Measurements from ENCODE around the gene CDO1.
"Not testable (repeated sequence)": the region's sequence is repeated elsewhere in the genome, so short reads cannot be mapped to it uniquely, and the experiment has no call there.

Gene CDO1

GRCh38 chr5:115842089-115842935, 25.9 kb upstream of the CDO1 start:
- peak; percentile 51 for DNase-seq (ENCODE audit: insufficient read length, low spot score)
- no peak for FAIRE-seq

DNA sequence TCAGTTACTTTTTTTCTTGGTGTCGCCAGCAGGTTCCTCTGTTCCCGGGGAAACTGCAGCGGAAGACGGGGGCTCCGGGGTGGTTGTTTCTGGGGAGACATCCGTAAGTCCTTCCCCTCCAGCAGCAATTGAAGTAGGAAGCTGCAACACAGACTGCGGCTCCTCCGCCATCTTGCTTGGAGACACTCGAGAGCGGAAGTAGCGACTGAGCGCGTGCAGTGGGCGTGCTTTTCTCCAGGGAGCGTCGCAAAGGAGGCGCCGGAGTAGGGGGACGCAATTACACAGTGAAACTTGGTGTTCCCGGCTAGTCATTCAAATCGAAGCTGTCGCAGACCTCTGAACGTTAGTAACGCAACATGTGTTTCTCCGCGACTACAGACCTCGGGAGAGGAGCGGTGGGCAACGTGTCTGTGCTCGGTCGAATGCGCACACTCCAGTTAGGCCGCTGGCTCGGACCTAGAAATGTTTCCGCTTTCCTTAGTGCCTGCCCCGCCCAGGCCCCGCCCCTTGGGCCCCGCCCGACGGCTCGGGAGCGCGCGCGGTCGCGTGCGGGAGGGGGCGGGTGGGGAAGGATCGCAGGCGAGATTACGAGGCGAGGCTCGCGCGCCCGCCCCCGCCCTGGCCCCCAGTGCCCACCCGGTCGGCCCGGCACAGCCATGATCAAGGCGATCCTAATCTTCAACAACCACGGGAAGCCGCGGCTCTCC, 25.1 kb upstream of the CDO1 start, which contains the start of the genes AP3S1 and ATG12:
Gene AP3S1 (plus strand): TSS at position 554 of the 707 bp plus-strand sequence. CDS start 103 bp downstream, at position 657.
Gene ATG12 (minus strand): TSS at position 184 of the 707 bp plus-strand sequence. CDS start 13 bp downstream, at position 171.
- DNase-seq (ENCODE audit: insufficient read length, low spot score) (peak; percentile 65), FAIRE-seq (peak; percentile 83)
- peak; percentile 84 for TF ChIP-seq POLR2A (IDR thresholded peaks at IDR 0.05; ENCODE audit: low read depth, low read length)

More at GRCh38 chr5:115842089-115842935, 25.9 kb upstream of the CDO1 start:
- TF ChIP-seq POLR2A (IDR thresholded peaks at IDR 0.05; ENCODE audit: low read depth, low read length): no peak

DNA sequence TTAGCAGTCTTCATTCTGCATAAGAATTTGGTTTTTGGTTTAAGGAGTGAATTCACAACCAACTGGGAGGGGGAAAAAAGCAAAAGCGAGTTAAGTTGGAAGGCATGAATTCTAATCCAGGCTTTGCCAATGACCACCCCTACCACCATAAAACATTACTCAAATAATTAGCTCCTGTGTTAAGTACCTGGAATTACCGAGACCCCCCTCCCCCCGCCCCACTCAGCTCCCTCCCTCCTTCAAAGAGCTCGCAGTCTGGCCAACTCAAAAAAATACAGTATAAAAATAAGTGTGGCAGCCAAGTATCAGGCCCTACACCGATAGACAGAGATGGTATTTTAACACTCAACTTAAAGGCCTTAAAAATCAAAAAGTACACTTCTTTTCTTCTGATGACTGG, 24.4 kb upstream of the CDO1 start:
- TF ChIP-seq POLR2A (IDR thresholded peaks at IDR 0.05; ENCODE audit: low read depth, low read length): no peak
- FAIRE-seq (no peak), DNase-seq (ENCODE audit: insufficient read length, low spot score) (no peak)

DNA sequence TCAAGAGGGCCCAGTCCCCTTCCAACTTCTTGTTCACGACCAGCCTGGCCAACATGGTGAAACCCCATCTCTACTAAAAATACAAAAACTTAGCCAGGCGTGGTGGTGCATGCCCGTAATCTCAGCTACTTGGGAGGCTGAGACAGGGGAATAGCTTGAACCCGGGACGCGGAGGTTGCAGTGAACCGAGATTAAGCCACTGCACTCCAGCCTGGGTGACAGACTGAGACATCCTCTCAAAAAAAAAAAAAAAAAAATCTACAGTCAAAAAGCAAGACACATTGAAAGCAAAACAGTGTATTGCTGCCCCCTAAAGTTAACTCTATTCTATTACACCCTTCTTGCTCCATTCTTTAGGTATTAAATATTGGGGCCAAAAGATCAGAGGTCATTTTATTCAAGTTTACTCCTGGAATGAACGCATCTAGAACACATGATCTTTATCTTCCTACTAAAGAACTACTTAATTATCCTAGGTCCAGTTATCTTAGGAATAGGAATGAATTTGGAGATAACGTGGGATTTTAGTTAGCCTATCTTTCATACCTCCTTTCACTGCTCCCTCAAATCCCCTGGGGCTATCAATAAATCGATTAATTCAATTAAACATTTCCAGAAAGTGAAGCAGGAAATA, 22.5 kb upstream of the CDO1 start:
- no peak for DNase-seq (ENCODE audit: insufficient read length, low spot score)
- no peak for TF ChIP-seq POLR2A (IDR thresholded peaks at IDR 0.05; ENCODE audit: low read depth, low read length)
- no peak for FAIRE-seq

DNA sequence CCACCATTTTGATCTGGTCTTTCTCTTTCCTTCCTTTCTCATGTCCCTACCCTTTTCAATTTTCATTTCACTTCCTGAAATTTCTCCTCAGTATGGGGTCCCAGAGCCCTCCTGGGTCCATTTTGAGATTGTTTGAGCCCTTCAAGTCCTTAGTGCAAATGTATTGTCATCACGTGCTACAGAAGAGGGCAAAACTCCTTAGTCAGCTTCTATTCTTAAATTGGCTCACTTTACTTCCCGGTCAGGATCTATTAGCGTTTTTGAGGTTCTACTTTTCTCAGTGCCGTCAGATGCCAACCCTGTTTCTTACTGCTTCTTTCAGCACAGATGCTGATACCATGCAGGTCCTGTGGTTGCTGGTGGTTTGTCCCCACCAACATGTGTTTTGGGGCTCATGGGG, 19.0 kb upstream of the CDO1 start:
- DNase-seq (ENCODE audit: insufficient read length, low spot score): no peak
- TF ChIP-seq POLR2A (IDR thresholded peaks at IDR 0.05; ENCODE audit: low read depth, low read length): no peak
- FAIRE-seq: peak; percentile 30

DNA sequence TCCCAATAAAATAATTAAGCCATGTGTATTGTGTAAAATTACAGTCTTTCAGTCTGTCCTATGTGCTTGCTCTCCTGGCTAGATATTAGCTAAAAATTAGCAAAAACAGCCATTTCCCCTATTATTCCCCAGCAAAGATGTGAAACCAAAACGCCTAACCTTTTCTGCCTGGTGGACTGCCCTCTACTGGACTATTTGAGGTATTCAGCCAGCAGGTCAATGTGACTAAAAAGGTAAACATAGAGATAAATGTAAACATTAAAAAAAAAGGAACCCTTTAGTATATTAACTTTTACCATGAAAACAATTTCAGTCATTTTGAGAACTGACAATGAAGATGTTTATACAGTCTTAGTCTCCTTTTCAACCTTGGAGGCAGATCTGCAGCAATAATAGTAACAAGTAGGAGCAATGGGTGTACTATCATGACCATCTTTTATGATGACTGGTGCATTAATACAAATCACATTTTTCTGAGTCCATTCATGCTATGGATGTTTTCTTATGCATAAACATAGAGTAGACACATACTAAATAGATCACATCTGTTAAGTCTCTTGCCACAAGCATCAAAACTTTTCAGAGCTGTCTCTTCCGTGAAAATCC, 14.8 kb upstream of the CDO1 start:
- FAIRE-seq: peak; percentile 93
- no peak for TF ChIP-seq POLR2A (IDR thresholded peaks at IDR 0.05; ENCODE audit: low read depth, low read length)
- no peak for DNase-seq (ENCODE audit: insufficient read length, low spot score)

- DNase-seq (ENCODE audit: insufficient read length, low spot score): no peak
- TF ChIP-seq POLR2A (IDR thresholded peaks at IDR 0.05; ENCODE audit: low read depth, low read length): no peak
- no peak for FAIRE-seq
Measured at GRCh38 chr5:115829913-115830312, 13.5 kb upstream of the CDO1 start.

GRCh38 chr5:115825948-115826347, 9.5 kb upstream of the CDO1 start:
- no peak for FAIRE-seq
- DNase-seq (ENCODE audit: insufficient read length, low spot score): no peak
- no peak for TF ChIP-seq POLR2A (IDR thresholded peaks at IDR 0.05; ENCODE audit: low read depth, low read length)

DNA sequence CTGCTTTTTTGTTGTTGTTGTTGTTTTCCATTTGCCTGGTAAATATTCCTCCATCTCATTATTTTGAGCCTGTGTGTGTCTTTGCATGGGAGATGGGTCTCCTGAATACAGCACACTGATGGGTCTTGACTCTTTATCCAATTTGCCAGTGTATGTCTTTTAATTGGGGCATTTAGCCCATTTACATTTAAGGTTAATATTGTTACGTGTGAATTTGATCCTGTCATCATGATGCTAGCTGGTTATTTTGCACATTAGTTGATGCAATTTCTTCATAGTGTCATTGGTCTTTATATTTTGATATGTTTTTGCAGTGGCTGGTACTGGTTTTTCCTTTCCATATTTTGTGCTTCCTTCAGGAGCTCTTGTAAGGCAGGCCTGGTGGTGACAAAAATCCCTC, 8.5 kb upstream of the CDO1 start:
- not testable (repeated sequence) for FAIRE-seq; DNase-seq (ENCODE audit: insufficient read length, low spot score)

- no peak for TF ChIP-seq POLR2A (IDR thresholded peaks at IDR 0.05; ENCODE audit: low read depth, low read length)
- no peak for FAIRE-seq
Measured at GRCh38 chr5:115820846-115821245, 4.4 kb upstream of the CDO1 start.

DNA sequence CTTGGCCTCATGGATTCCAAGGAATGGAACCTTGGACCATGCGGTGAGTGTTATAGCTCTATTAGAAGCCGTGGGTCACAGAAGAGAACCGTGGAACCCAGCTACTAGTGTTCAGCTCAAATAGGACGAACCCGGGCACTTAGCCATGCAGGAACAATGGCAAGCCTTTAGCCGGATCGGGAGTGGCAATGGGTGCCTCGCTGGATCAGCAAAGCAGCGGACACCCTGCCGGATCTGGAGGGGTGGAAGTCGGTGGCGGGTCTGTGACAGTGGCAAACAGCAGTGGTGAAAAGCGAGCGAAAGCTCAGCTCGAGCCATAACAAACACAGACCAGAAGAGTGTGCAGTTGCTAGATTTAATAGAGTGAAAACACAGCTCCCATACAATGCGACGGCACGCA, 2.4 kb upstream of the CDO1 start:
- FAIRE-seq (no peak), DNase-seq (ENCODE audit: insufficient read length, low spot score) (no peak)
- TF ChIP-seq POLR2A (IDR thresholded peaks at IDR 0.05; ENCODE audit: low read depth, low read length): no peak

More at GRCh38 chr5:115820846-115821245, 4.4 kb upstream of the CDO1 start:
- DNase-seq (ENCODE audit: insufficient read length, low spot score): no peak

- no peak for TF ChIP-seq POLR2A (IDR thresholded peaks at IDR 0.05; ENCODE audit: low read depth, low read length)
- DNase-seq (ENCODE audit: insufficient read length, low spot score): no peak
- no peak for FAIRE-seq
Measured at GRCh38 chr5:115817386-115817785, 927 bp upstream of the CDO1 start.

DNA sequence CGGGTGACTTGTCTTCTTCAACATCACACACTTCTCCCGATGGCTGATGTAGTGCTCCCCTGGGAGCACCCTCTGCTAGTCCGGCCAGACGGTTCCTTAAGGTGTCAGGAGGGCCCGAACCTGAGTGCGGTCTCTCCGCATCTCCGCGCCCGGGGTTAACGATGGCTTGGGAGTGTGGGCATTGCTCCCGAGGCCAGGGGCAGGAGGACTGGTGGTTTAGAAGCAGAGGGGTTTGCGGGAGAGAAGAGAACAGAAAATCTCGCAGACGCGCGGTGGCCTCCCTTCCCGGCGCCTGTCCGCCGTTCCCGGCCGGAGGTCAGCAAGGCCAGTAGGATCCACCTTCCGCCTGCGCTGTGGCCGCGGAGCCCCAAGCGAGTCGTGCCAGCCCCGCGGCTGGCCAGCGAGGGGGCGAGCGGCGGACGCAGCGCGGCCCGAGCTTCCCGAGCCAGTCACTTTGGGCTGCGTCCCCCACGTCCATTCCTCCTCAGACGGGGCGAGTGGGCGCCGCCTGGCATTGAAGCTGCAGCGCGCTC, 700 bp downstream of the CDO1 start:
- FAIRE-seq (no peak), DNase-seq (ENCODE audit: insufficient read length, low spot score) (no peak)
- TF ChIP-seq POLR2A (IDR thresholded peaks at IDR 0.05; ENCODE audit: low read depth, low read length): no peak

All from H54 (cell line).